ENCODE measurements around the gene FAM171A1.

Gene FAM171A1

GRCh38 chr10:15374156-15374555, 3.1 kb upstream of the FAM171A1 start:
- DNase-seq (ENCODE audit: low read depth in 1 of 2, low spot score in 1 of 2), result no peak

GRCh38 chr10:15373199-15373598, 2.1 kb upstream of the FAM171A1 start:
- DNase-seq (ENCODE audit: low read depth in 1 of 2, low spot score in 1 of 2), result no peak

GRCh38 chr10:15370212-15370855, 755 bp downstream of the FAM171A1 start:
- DNase-seq (ENCODE audit: low read depth in 1 of 2, low spot score in 1 of 2), result no peak

GRCh38 chr10:15369256-15370211, 1.6 kb downstream of the FAM171A1 start:
- no peak for DNase-seq (ENCODE audit: low read depth in 1 of 2, low spot score in 1 of 2)

GRCh38 chr10:15368101-15368855, 2.8 kb downstream of the FAM171A1 start:
- no peak for DNase-seq (ENCODE audit: low read depth in 1 of 2, low spot score in 1 of 2)

GRCh38 chr10:15367296-15368085, 3.6 kb downstream of the FAM171A1 start:
- no peak for DNase-seq (ENCODE audit: low read depth in 1 of 2, low spot score in 1 of 2)

GRCh38 chr10:15365692-15366091, 5.4 kb downstream of the FAM171A1 start:
- no peak for DNase-seq (ENCODE audit: low read depth in 1 of 2, low spot score in 1 of 2)

GRCh38 chr10:15364001-15364400, 7.1 kb downstream of the FAM171A1 start:
- no peak for DNase-seq (ENCODE audit: low read depth in 1 of 2, low spot score in 1 of 2)

- no peak for DNase-seq (ENCODE audit: low read depth in 1 of 2, low spot score in 1 of 2)
Measured at GRCh38 chr10:15363031-15363430, 8.1 kb downstream of the FAM171A1 start.

GRCh38 chr10:15361131-15361530, 10.0 kb downstream of the FAM171A1 start:
- DNase-seq (ENCODE audit: low read depth in 1 of 2, low spot score in 1 of 2), result no peak

GRCh38 chr10:15360566-15360965, 10.5 kb downstream of the FAM171A1 start:
- DNase-seq (ENCODE audit: low read depth in 1 of 2, low spot score in 1 of 2), result no peak

- DNase-seq (ENCODE audit: low read depth in 1 of 2, low spot score in 1 of 2), result no peak
Measured at GRCh38 chr10:15353471-15354017, 17.5 kb downstream of the FAM171A1 start.

GRCh38 chr10:15352836-15353235, 18.3 kb downstream of the FAM171A1 start:
- no peak for DNase-seq (ENCODE audit: low read depth in 1 of 2, low spot score in 1 of 2)

- DNase-seq (ENCODE audit: low read depth in 1 of 2, low spot score in 1 of 2), result no peak
Measured at GRCh38 chr10:15352201-15352600, 18.9 kb downstream of the FAM171A1 start.

- no peak for DNase-seq (ENCODE audit: low read depth in 1 of 2, low spot score in 1 of 2)
Measured at GRCh38 chr10:15351099-15351820, 19.8 kb downstream of the FAM171A1 start.

GRCh38 chr10:15349112-15349511, 22.0 kb downstream of the FAM171A1 start:
- no peak for DNase-seq (ENCODE audit: low read depth in 1 of 2, low spot score in 1 of 2)

- no peak for DNase-seq (ENCODE audit: low read depth in 1 of 2, low spot score in 1 of 2)
Measured at GRCh38 chr10:15348579-15348978, 22.5 kb downstream of the FAM171A1 start.

GRCh38 chr10:15347150-15347549, 23.9 kb downstream of the FAM171A1 start:
- no peak for DNase-seq (ENCODE audit: low read depth in 1 of 2, low spot score in 1 of 2)

GRCh38 chr10:15346440-15347141, 24.5 kb downstream of the FAM171A1 start:
- no peak for DNase-seq (ENCODE audit: low read depth in 1 of 2, low spot score in 1 of 2)

Data from activated CD4-positive, alpha-beta T cell treated with anti-CD3 and anti-CD28 coated beads, Interleukin-2, amount 50 U/mL, for 24 hours (primary cell).